Measurements from ENCODE around the gene RB1.

DNA sequence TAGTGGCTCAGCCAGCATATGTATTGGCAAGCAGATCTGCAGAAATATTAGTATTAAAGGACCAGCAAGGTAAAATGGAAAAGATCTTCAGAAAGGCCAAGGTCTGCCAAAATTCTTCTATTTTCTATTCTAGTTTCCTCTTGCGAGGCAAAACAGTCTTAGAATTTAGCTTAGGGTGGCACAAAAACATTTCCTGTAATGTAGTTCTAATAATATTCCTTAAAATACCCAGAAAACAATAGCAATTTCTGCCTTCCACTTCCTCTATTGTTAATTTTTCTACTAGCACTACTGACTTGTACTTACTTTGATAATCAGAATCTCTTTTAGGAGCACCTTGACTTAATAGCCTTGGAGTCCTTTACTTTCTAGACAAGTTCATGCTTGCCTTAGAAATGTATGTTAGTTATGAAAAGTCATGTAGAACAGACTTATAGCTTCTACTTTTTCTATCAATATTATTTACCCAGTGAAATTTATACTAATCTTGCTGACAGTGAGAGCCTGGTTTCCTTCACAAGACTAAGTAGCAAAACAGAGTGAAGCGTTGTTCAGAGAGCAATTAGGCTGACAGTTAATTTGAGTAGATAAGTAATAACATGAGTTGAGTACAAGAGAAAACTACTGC lies 133.2 kb downstream of the RB1 start:
- TF ChIP-seq GATA2 (IDR thresholded peaks at IDR 0.05; ENCODE audit: low read depth, low read length): no peak
- TF ChIP-seq GATA3 (IDR thresholded peaks at IDR 0.05; ENCODE audit: low read depth, low read length): no peak
